K562 (cell line): Measurements from ENCODE around the gene MS4A6E. TPM values are rescaled to one million over a fixed set of nuclear protein-coding genes. Genes with fewer than 3 reads are reported as not detected.
A peak's percentile ranks its signal among the peaks of the same experiment; 100 is the strongest.

Experiments
- ATAC-seq: fragments of 200-7000 bp; cut with Tn5 transposase; 3 replicates; pipeline ENCODE4 v1.9.1; 2020; ENCODE audit warnings: moderate library complexity
- BruUV-seq: library from RNA; stranded (reverse); fragments of 400-500 nt; replicated peaks from 2 replicates; lab custom pipeline; 2021; lab: Mats Ljungman, UMichigan
- CTCF ChIA-PET: fragments of 300-600 bp; formaldehyde crosslinking; extraction: SDS; loops from one replicate; lab custom pipeline; 2021; ENCODE audit warnings: low intra/inter-chr PET ratio; lab: Yijun Ruan, JAX
- POLR2A ChIA-PET: fragments of 300-600, 350-650 bp; sonication (Branson Sonifier 250); formaldehyde crosslinking; extraction: SDS; loops from one replicate; lab custom pipeline; 2021; ENCODE audit warnings: antibody characterized with exemption, inconsistent platforms; lab: Yijun Ruan, JAX
- DNase-seq, 4 experiments: peaks; one replicate each; pipeline versions ENCODE4 v3.0.0 to v3.0.0-alpha.2; 2011 to 2018; ENCODE audit warnings: low spot score in 3 of 4, mixed read lengths in 3 of 4; ENCODE audit errors: extremely low read depth in 1 of 4
- FAIRE-seq: peaks from 2 replicates; lab custom pipeline; 2011; peaks lifted over from hg19 to GRCh38; lab: Jason Lieb, UNC
- H2AFZ ChIP-seq: 2 replicates; pipeline ENCODE4 v1.6.0; 2011; ENCODE audit warnings: low read depth, low read length, control low read depth, inconsistent platforms
- H3K27ac ChIP-seq: fragments of 200-600 bp; 3 replicates; pipeline ENCODE4 v1.8.0; 2011; ENCODE audit warnings: low read depth, mild to moderate bottlenecking, control low read depth, inconsistent platforms, low read length, moderate library complexity, mixed read lengths; ENCODE audit errors: extremely low read depth
- H3K27me3 ChIP-seq, 2 experiments: fragments of 300-600 bp in 1 of 2; 2 replicates in 1 of 2; 3 replicates in 1 of 2; pipeline versions ENCODE4 v1.6.0 to v1.8.0; 2011; ENCODE audit warnings: inconsistent platforms in 2 of 2, low read length in 2 of 2, mild to moderate bottlenecking in 1 of 2, mixed read lengths in 1 of 2, moderate library complexity in 1 of 2; ENCODE audit not compliant: control insufficient read depth in 2 of 2, insufficient read depth in 2 of 2
- H3K36me3 ChIP-seq: fragments of 300-600 bp; 3 replicates; pipeline ENCODE4 v1.8.0; 2011; ENCODE audit warnings: mild to moderate bottlenecking, low read length, inconsistent platforms; ENCODE audit not compliant: control insufficient read depth, insufficient read depth
- H3K4me1 ChIP-seq, 2 experiments: fragments of 200-600 bp in 1 of 2; replicated peaks in 1 of 2; 2 replicates in 1 of 2; 3 replicates in 1 of 2; pipeline versions ENCODE4 v1.5.1 to v1.8.0; 2011; ENCODE audit warnings: inconsistent platforms in 2 of 2, low read length in 2 of 2, mild to moderate bottlenecking in 1 of 2, mixed read lengths in 1 of 2, moderate library complexity in 1 of 2; ENCODE audit not compliant: control insufficient read depth in 2 of 2, insufficient read depth in 2 of 2
- H3K4me2 ChIP-seq: 2 replicates; pipeline ENCODE4 v1.6.1; 2011; ENCODE audit warnings: low read length, control low read depth, inconsistent platforms, mixed read lengths; ENCODE audit not compliant: insufficient read depth
- H3K4me3 ChIP-seq: fragments of 200-600 bp; sonication (generic), shearing (Covaris generic); 2 replicates; pipeline ENCODE4 v1.5.1; 2016; ENCODE audit warnings: control low read depth, inconsistent platforms
- H3K79me2 ChIP-seq: fragments of 200-600 bp; 3 replicates; pipeline ENCODE4 v1.8.0; 2011; ENCODE audit warnings: low read length, inconsistent platforms; ENCODE audit not compliant: control insufficient read depth, insufficient read depth
- H3K9ac ChIP-seq, 2 experiments: 2 replicates each; pipeline versions ENCODE4 v1.6.0 to v1.6.1; 2011; ENCODE audit warnings: low read depth in 2 of 2, low read length in 2 of 2, control low read depth in 1 of 2, inconsistent platforms in 1 of 2, mild to moderate bottlenecking in 1 of 2, mixed read lengths in 1 of 2; ENCODE audit not compliant: insufficient read depth in 1 of 2
- H3K9me1 ChIP-seq: one replicate; pipeline ENCODE4 v1.6.0; 2011; ENCODE audit warnings: inconsistent platforms, mild to moderate bottlenecking, low read length, moderate library complexity; ENCODE audit not compliant: control insufficient read depth, insufficient read depth
- H3K9me3 ChIP-seq: replicated peaks from 2 replicates; pipeline ENCODE4 v1.5.1; 2011; ENCODE audit warnings: low read depth, low read length, inconsistent platforms; ENCODE audit not compliant: control insufficient read depth, insufficient read depth
- H4K20me1 ChIP-seq: replicated peaks from 2 replicates; pipeline ENCODE4 v1.6.1; 2011; ENCODE audit warnings: low read length, inconsistent platforms, mixed read lengths; ENCODE audit not compliant: control insufficient read depth, insufficient read depth
- JUNB ChIP-seq: fragments of 450-650 bp; formaldehyde crosslinking; conservative IDR thresholded peaks from 2 replicates; pipeline ENCODE4 v1.4.0; 2020; ENCODE audit warnings: mild to moderate bottlenecking
- NFIC ChIP-seq: fragments of 450-650 bp; IDR thresholded peaks from 2 replicates; pipeline ENCODE4 v1.6.1; 2017; ENCODE audit warnings: mild to moderate bottlenecking, inconsistent platforms
- PRPF4 ChIP-seq: fragments of 200-400 bp; formaldehyde crosslinking; IDR thresholded peaks from one replicate; pipeline ENCODE4 v1.6.1; 2017; ENCODE audit warnings: low read length, low read depth, mild to moderate bottlenecking; ENCODE audit not compliant: insufficient read depth, poor library complexity, severe bottlenecking
- SNIP1 ChIP-seq: fragments of 450-650 bp; IDR thresholded peaks from 2 replicates; pipeline ENCODE4 v1.7.1; 2017; ENCODE audit warnings: low read depth, mild to moderate bottlenecking
- ZFP36 ChIP-seq: fragments of 150-350 bp; IDR thresholded peaks from 2 replicates; pipeline ENCODE4 v1.6.1; 2018; ENCODE audit warnings: low read length, low read depth; ENCODE audit not compliant: partially characterized antibody
- WGBS: fragments of 100-300 bp; shearing (Covaris generic); methylation state at CpG from one replicate; pipeline ENCODE4 v1.1.6; 2016; ENCODE audit warnings: low coverage, mixed read lengths; ENCODE audit not compliant: insufficient coverage; ENCODE audit errors: missing lambda C conversion rate; 5-methylcytosine and 5-hydroxymethylcytosine counted together
- in situ Hi-C: fragments of 300-500 bp; cut with MboI; formaldehyde crosslinking; loops from 4 replicates; pipeline ENCODE4 v1.15.0; 2018; ENCODE audit warnings: inconsistent platforms, mixed read lengths
- intact Hi-C: fragments of 100-400 bp; cut with micrococcal nuclease; formaldehyde crosslinking; loops from 2 replicates; pipeline ENCODE4 v1.14.2; 2022
- polyA plus RNA-seq, 8 experiments: library from polyadenylated mRNA; depleted of rRNA in 4 of 8; stranded (reverse) in 5 of 8; unstranded in 3 of 8; fragments of >200 nt; fragmentation: Nextera tagmentation in 2 of 8; fragmentation: Illumina TruSeq in 1 of 8; extraction: Ambion mirVana in 2 of 8; extraction: Trizol in 1 of 8; gene quantifications; 2 replicates each; pipeline versions ENCODE4 v1.2.1 to v1.2.3, GENCODE V29; 2011 to 2014; ENCODE audit warnings: inconsistent platforms in 1 of 8, missing spikeins in 1 of 8
- total RNA-seq, 7 experiments: library from RNA; depleted of rRNA in 6 of 7; stranded (reverse); fragments of >200 nt in 6 of 7; fragmentation: Illumina TruSeq in 2 of 7; extraction: Trizol in 2 of 7; gene quantifications; 2 replicates each; pipeline versions ENCODE4 v1.2.1 to v1.2.3, GENCODE V29; 2011 to 2021; ENCODE audit warnings: low replicate concordance in 1 of 7
- TF ChIP-seq, protein P1 (sequence below): fragments of 450-650 bp; IDR thresholded peaks from 2 replicates; pipeline ENCODE4 v1.6.1; 2016; ENCODE audit warnings: low read depth, mild to moderate bottlenecking, moderate library complexity

MS4A6E gene
- total and polyA plus RNA-seq, 9 of the 15 experiments (the other 6 are each of a cell fraction or from before 2014, with no cell fraction given), result 0.13 to 0.15 TPM; not detected in 7

DNA sequence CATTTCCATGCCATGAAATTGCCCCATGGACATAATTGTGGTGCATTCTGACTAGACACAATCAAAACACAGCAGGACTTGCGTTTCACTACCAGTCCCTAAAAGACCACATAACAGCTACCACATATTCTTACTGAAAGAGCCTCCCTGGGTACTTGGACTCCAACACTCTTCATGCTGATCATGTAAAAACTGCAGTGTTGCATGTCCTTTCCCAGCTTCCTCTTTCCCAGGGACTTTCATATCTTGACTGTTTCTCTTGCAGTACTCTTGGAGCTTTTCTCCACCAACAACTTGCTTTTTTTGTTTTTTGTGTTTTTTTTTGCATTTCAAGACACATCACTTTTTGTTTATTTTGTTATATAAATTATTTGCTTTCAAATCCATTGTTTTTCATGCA lies 22.9 kb downstream of the MS4A6E start (continued):
- TF ChIP-seq PRPF4 (no peak), JUNB (CRISPR knock-in tag) (no peak)

DNA sequence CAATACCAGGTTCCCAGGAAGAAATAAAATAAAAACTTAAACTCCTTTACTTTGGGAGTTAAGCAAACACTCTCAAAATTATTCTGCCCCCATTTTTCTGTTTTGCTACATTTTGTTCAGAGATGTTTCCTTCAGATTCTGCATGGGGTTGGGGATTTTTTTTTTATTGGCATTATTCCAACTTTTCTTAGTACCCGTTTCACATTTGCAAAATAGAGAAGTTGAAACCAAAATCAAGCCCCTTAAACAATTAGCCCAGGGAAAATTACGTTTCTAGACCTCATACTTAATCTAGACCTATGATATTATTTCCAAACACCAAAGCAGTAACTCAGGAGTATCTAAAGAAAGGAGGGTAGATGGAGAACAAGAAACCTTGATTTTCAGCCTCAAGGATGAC lies 30.7 kb downstream of the MS4A6E start:
- Histone ChIP-seq H3K4me2 (no peak overlapping the region), H4K20me1 (no peaks in the 10 kb centered on the region)

DNA sequence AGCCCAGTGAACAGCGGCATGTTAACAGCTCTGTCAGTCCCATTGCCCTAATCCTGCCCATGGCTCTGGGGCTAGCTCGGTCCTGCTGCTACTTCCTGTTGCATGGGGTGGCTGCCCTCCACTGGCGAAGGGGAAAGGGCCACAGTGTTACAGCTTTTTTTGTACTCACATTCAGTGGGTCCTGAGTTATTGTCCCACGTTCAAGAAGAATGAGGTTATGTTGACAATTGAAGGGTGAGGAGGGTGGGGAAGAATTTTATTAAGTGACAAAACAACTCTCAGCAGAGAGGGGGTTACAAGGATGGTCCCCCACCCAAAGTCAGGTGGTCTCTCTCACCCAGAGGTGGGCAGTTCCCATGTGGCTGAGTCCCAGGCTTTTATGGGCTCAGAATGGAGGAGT lies 33.6 kb downstream of the MS4A6E start:
- DNase-seq, result no peak
- Histone ChIP-seq H3K27me3 (0 out of 5 replicates have a peak, but pooled peaks cover 0 to 4% of the 10 kb centered on the region in 2 experiments), H3K36me3 (no peaks in the 10 kb centered on the region), H3K9ac (no peak overlapping the region), H3K79me2 (no peaks in the 10 kb centered on the region), H3K4me1 (no peaks in the 10 kb centered on the region), H4K20me1 (no peaks in the 10 kb centered on the region), H3K4me2 (no peak overlapping the region), H3K27ac (no peak overlapping the region), H3K9me3 (no peaks in the 10 kb centered on the region), H2AFZ (no peak overlapping the region), H3K4me3 (no peak overlapping the region), H3K9me1 (no peaks in the 10 kb centered on the region)
- POLR2A ChIA-PET, result no interaction called here
- peak; percentile 40 for TF ChIP-seq ZFP36
- TF ChIP-seq, protein P1, sequence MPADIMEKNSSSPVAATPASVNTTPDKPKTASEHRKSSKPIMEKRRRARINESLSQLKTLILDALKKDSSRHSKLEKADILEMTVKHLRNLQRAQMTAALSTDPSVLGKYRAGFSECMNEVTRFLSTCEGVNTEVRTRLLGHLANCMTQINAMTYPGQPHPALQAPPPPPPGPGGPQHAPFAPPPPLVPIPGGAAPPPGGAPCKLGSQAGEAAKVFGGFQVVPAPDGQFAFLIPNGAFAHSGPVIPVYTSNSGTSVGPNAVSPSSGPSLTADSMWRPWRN, result no peak
- ATAC-seq, result no peak
- intact Hi-C loops, result no loop called here
- FAIRE-seq, result no peak
- no TSS peak for BruUV-seq
- 0% methylated on average over 4 of the region's 4 CpGs for WGBS
- CTCF ChIA-PET, result no interaction called here
- in situ Hi-C loops, result no loop called here

More for the DNA sequence above, 30.7 kb downstream of the MS4A6E start:
- no peak for DNase-seq
- Histone ChIP-seq H3K9me1 (no peaks in the 10 kb centered on the region), H3K27ac (no peak overlapping the region), H3K36me3 (no peaks in the 10 kb centered on the region), H2AFZ (no peak overlapping the region), H3K4me3 (no peak overlapping the region), H3K9ac (no peak overlapping the region), H3K27me3 (no peaks in the 10 kb centered on the region), H3K9me3 (no peaks in the 10 kb centered on the region), H3K4me1 (no peaks in the 10 kb centered on the region), H3K79me2 (no peaks in the 10 kb centered on the region)
- no TSS peak for BruUV-seq
- ATAC-seq, result no peak
- in situ Hi-C loops (no loop called here), intact Hi-C loops (no loop called here)
- POLR2A ChIA-PET, result no interaction called here
- FAIRE-seq, result no peak
- TF ChIP-seq NFIC (peak; percentile 60), SNIP1 (no peak)
- CTCF ChIA-PET, result no interaction called here
- WGBS, result 0% methylated on average over 2 of the region's 2 CpGs
